H9 (cell line): ENCODE data around the gene CFDP1. TPM values are rescaled to one million over a fixed set of nuclear protein-coding genes. Genes with fewer than 3 reads are reported as not detected.
A peak's percentile ranks its signal among the peaks of the same experiment; 100 is the strongest.
"Not testable (repeated sequence)": the region's sequence is repeated elsewhere in the genome, so short reads cannot be mapped to it uniquely, and the experiment has no call there.

Experiments
- DNase-seq: peaks from one replicate; pipeline ENCODE4 v3.0.0-alpha.2; 2017
- H2AFZ ChIP-seq: one replicate; pipeline ENCODE4 v1.6.1; 2013; ENCODE audit warnings: mild to moderate bottlenecking, low read length, control low read depth, moderate library complexity
- H2AK5ac ChIP-seq: 2 replicates; pipeline ENCODE4 v1.6.1; 2013; ENCODE audit warnings: low read length, control low read depth, mixed read lengths; ENCODE audit not compliant: insufficient read length
- H2BK120ac ChIP-seq: one replicate; pipeline ENCODE4 v1.6.1; 2013; ENCODE audit warnings: low read depth, mild to moderate bottlenecking, low read length, control low read depth, inconsistent platforms; ENCODE audit not compliant: poor library complexity, severe bottlenecking
- H2BK12ac ChIP-seq: 2 replicates; pipeline ENCODE4 v1.6.1; 2013; ENCODE audit warnings: low read length, control low read depth, mixed read lengths, low read depth; ENCODE audit not compliant: insufficient read length
- H2BK15ac ChIP-seq: 2 replicates; pipeline ENCODE4 v1.6.1; 2013; ENCODE audit warnings: low read depth, low read length, control low read depth
- H2BK20ac ChIP-seq: one replicate; pipeline ENCODE4 v1.6.1; 2013; ENCODE audit warnings: low read depth, mild to moderate bottlenecking, low read length, control low read depth, inconsistent platforms; ENCODE audit not compliant: poor library complexity, severe bottlenecking
- H2BK5ac ChIP-seq: 2 replicates; pipeline ENCODE4 v1.6.1; 2013; ENCODE audit warnings: low read length, control low read depth, mixed read lengths; ENCODE audit not compliant: insufficient read length
- H3K14ac ChIP-seq: 2 replicates; pipeline ENCODE4 v1.6.1; 2013; ENCODE audit warnings: low read length, control low read depth; ENCODE audit not compliant: insufficient read depth
- H3K18ac ChIP-seq: 2 replicates; pipeline ENCODE4 v1.6.1; 2013; ENCODE audit warnings: low read depth, mild to moderate bottlenecking, mixed read lengths, low read length, control low read depth; ENCODE audit not compliant: insufficient read length
- H3K23ac ChIP-seq: 2 replicates; pipeline ENCODE4 v1.6.1; 2013; ENCODE audit warnings: low read length, control low read depth, mixed read lengths, low read depth; ENCODE audit not compliant: insufficient read length
- H3K23me2 ChIP-seq: 2 replicates; pipeline ENCODE4 v1.6.1; 2013; ENCODE audit warnings: low read depth, mild to moderate bottlenecking, mixed read lengths, low read length, control low read depth; ENCODE audit not compliant: insufficient read length, poor library complexity, severe bottlenecking
- H3K27ac ChIP-seq: 2 replicates; pipeline ENCODE4 v1.5.1; 2013; ENCODE audit warnings: low read length, control low read depth, mixed read lengths, low read depth; ENCODE audit not compliant: insufficient read length
- H3K27me3 ChIP-seq: 2 replicates; pipeline ENCODE4 v1.6.1; 2013; ENCODE audit warnings: low read length, control low read depth, inconsistent platforms; ENCODE audit not compliant: insufficient read depth
- H3K4ac ChIP-seq: 2 replicates; pipeline ENCODE4 v1.6.1; 2013; ENCODE audit warnings: low read depth, mild to moderate bottlenecking, control low read depth, inconsistent platforms, low read length, moderate library complexity
- H3K4me1 ChIP-seq: 2 replicates; pipeline ENCODE4 v1.6.1; 2013; ENCODE audit warnings: low read length, control low read depth, inconsistent platforms; ENCODE audit not compliant: insufficient read depth
- H3K4me2 ChIP-seq: 2 replicates; pipeline ENCODE4 v1.6.1; 2013; ENCODE audit warnings: low read length, control low read depth, mixed read lengths; ENCODE audit not compliant: insufficient read length, insufficient read depth
- H3K56ac ChIP-seq: 2 replicates; pipeline ENCODE4 v1.6.1; 2013; ENCODE audit warnings: low read depth, mild to moderate bottlenecking, mixed read lengths, low read length, control low read depth; ENCODE audit not compliant: insufficient read length
- H3K79me1 ChIP-seq: 2 replicates; pipeline ENCODE4 v1.6.1; 2013; ENCODE audit warnings: low read depth, mild to moderate bottlenecking, moderate library complexity, low read length, control low read depth, inconsistent platforms; ENCODE audit not compliant: insufficient read depth, poor library complexity, severe bottlenecking
- H3K79me2 ChIP-seq: 2 replicates; pipeline ENCODE4 v1.6.1; 2013; ENCODE audit warnings: low read length, control low read depth, inconsistent platforms; ENCODE audit not compliant: insufficient read depth
- H3K9ac ChIP-seq: 2 replicates; pipeline ENCODE4 v1.6.1; 2013; ENCODE audit warnings: low read length, control low read depth, mixed read lengths; ENCODE audit not compliant: insufficient read length; ENCODE audit errors: extremely low read depth
- H3K9me3 ChIP-seq: one replicate; pipeline ENCODE4 v1.6.1; 2013; ENCODE audit warnings: low read depth, low read length, inconsistent platforms; ENCODE audit not compliant: control insufficient read depth
- H3T11ph ChIP-seq: one replicate; pipeline ENCODE4 v1.6.1; 2013; ENCODE audit warnings: mild to moderate bottlenecking, low read length, control low read depth, inconsistent platforms
- H4K20me1 ChIP-seq: one replicate; pipeline ENCODE4 v1.6.1; 2013; ENCODE audit not compliant: control insufficient read depth, insufficient read length, insufficient read depth
- H4K5ac ChIP-seq: 2 replicates; pipeline ENCODE4 v1.6.1; 2013; ENCODE audit warnings: low read depth, mild to moderate bottlenecking, mixed read lengths, low read length, control low read depth; ENCODE audit not compliant: insufficient read length
- H4K8ac ChIP-seq: replicated peaks from 2 replicates; pipeline ENCODE4 v1.6.1; 2013; ENCODE audit warnings: low read length, control low read depth, mixed read lengths, low read depth; ENCODE audit not compliant: insufficient read length
- H4K91ac ChIP-seq: 2 replicates; pipeline ENCODE4 v1.6.1; 2013; ENCODE audit warnings: low read depth, mild to moderate bottlenecking, moderate library complexity, mixed read lengths, low read length, control low read depth; ENCODE audit not compliant: insufficient read length
- H3K27ac Mint-ChIP-seq, 3 experiments: 2 replicates in 2 of 3; 3 replicates in 1 of 3; pipeline ENCODE4 v1.8.0; 2020 to 2021; ENCODE audit warnings: mixed read lengths in 3 of 3, mild to moderate bottlenecking in 1 of 3, moderate library complexity in 1 of 3
- H3K27me3 Mint-ChIP-seq: 2 replicates; pipeline ENCODE4 v1.8.0; 2021; ENCODE audit warnings: low read depth, mild to moderate bottlenecking, moderate library complexity, mixed read lengths
- H3K36me3 Mint-ChIP-seq, 3 experiments: 2 replicates in 2 of 3; 3 replicates in 1 of 3; pipeline ENCODE4 v1.8.0; 2020 to 2021; ENCODE audit warnings: low read depth in 3 of 3, mixed read lengths in 3 of 3; ENCODE audit not compliant: insufficient read depth in 1 of 3
- H3K4me1 Mint-ChIP-seq, 2 experiments: 2 replicates each; pipeline ENCODE4 v1.8.0; 2020; ENCODE audit warnings: mixed read lengths in 2 of 2
- H3K4me3 Mint-ChIP-seq, 2 experiments: 2 replicates in 1 of 2; 3 replicates in 1 of 2; pipeline ENCODE4 v1.8.0; 2020 to 2021; ENCODE audit warnings: mild to moderate bottlenecking in 2 of 2, mixed read lengths in 2 of 2, moderate library complexity in 1 of 2
- H3K9me3 Mint-ChIP-seq, 2 experiments: 2 replicates in 1 of 2; 3 replicates in 1 of 2; pipeline ENCODE4 v1.8.0; 2020; ENCODE audit warnings: mild to moderate bottlenecking in 2 of 2, mixed read lengths in 2 of 2, moderate library complexity in 1 of 2
- CTCF ChIP-seq: fragments of 200-600 bp; sonication (generic); conservative IDR thresholded peaks from 3 replicates; pipeline ENCODE4 v1.8.0; 2021; ENCODE audit warnings: antibody characterized with exemption, mild to moderate bottlenecking
- WGBS: extraction: QIAGEN DNeasy Blood & Tissue Kit; methylation state at CpG from one replicate; pipeline ENCODE4 v1.1.7; 2013; ENCODE audit warnings: missing lambda C conversion rate, low lambda C conversion rate, mixed read lengths; ENCODE audit not compliant: insufficient read length; ENCODE audit errors: extremely low coverage; 5-methylcytosine and 5-hydroxymethylcytosine counted together
- total RNA-seq: library from RNA; stranded (reverse); gene quantifications from 2 replicates; pipeline ENCODE4 v1.2.1, GENCODE V29; 2021

The CFDP1 gene
- total RNA-seq, 1 experiment from 2014 or later = 89.2 TPM

GRCh38 chr16:75429621-75430403, 3.5 kb downstream of the CFDP1 start:
- peak overlapping the region in 2 of 3 experiments; percentile 24 to 79; a peak in 3 of 7 replicates for H3K27ac Mint-ChIP-seq
- Histone ChIP-seq H3K18ac (no peak overlapping the region), H4K8ac (no peak overlapping the region), H3K4ac (no peak overlapping the region), H4K5ac (no peak overlapping the region), H3K27ac (no peak overlapping the region), H3K9ac (no peak overlapping the region), H3K27me3 (no peaks in the 10 kb centered on the region), H3T11ph (no peak overlapping the region), H2BK120ac (no peak overlapping the region), H2BK15ac (no peak overlapping the region), H3K4me2 (no peak overlapping the region), H3K56ac (no peak overlapping the region), H3K79me1 (peaks cover 6% of the 10 kb centered on the region), H3K4me1 (no peaks in the 10 kb centered on the region; the same call in 1 of the 2 replicates), H3K79me2 (peaks cover 11% of the 10 kb centered on the region; the same call in 1 of the 2 replicates), H2BK20ac (no peak overlapping the region), H4K20me1 (no peaks in the 10 kb centered on the region), H3K9me3 (no peaks in the 10 kb centered on the region), H3K23ac (no peak overlapping the region), H2AFZ (no peak overlapping the region), H4K91ac (no peak overlapping the region), H3K14ac (no peak overlapping the region), H3K23me2 (peaks cover 18% of the 10 kb centered on the region), H2BK12ac (no peak overlapping the region), H2BK5ac (no peak overlapping the region), H2AK5ac (no peak overlapping the region)
- no peaks in the 10 kb centered on the region; a peak in 1 of 5 replicates for H3K9me3 Mint-ChIP-seq
- no peak for DNase-seq
- H3K27me3 Mint-ChIP-seq = peaks cover 2% of the 10 kb centered on the region; the same call in 1 of the 2 replicates
- no peak for TF ChIP-seq CTCF
- peaks cover 19 to 24% (median 20%) of the 10 kb centered on the region in 3 experiments for H3K36me3 Mint-ChIP-seq
- no CpG with 5 or more reads among the region's 11 CpGs for WGBS
- no peak overlapping the region for H3K4me3 Mint-ChIP-seq
- peaks cover 20 to 23% of the 10 kb centered on the region in 2 experiments for H3K4me1 Mint-ChIP-seq

GRCh38 chr16:75426524-75426923, 6.8 kb downstream of the CFDP1 start:
- not testable (repeated sequence) for H3K4me2 ChIP-seq, H2AFZ ChIP-seq, H3K79me1 ChIP-seq, H4K5ac ChIP-seq, H3K9ac ChIP-seq, H2BK15ac ChIP-seq, H3K4ac ChIP-seq, H4K20me1 ChIP-seq, H2AK5ac ChIP-seq, H3K27me3 Mint-ChIP-seq, H2BK5ac ChIP-seq, H3T11ph ChIP-seq, H3K23me2 ChIP-seq, H3K18ac ChIP-seq, H3K56ac ChIP-seq, H3K27me3 ChIP-seq, H3K9me3 Mint-ChIP-seq, H3K4me1 ChIP-seq, H3K27ac ChIP-seq, H2BK12ac ChIP-seq, H2BK120ac ChIP-seq, H2BK20ac ChIP-seq, H3K9me3 ChIP-seq, H3K4me3 Mint-ChIP-seq, H3K14ac ChIP-seq, H3K23ac ChIP-seq, DNase-seq, H4K8ac ChIP-seq, H4K91ac ChIP-seq
- peaks cover 13% of the 10 kb centered on the region; the same call in 1 of the 2 replicates for H3K79me2 ChIP-seq
- peaks cover 12 to 15% of the 10 kb centered on the region in 2 experiments for H3K4me1 Mint-ChIP-seq
- peak overlapping the region in 1 of 3 experiments; percentile 76; a peak in 1 of 7 replicates for H3K27ac Mint-ChIP-seq
- peaks cover 15 to 22% (median 19%) of the 10 kb centered on the region in 3 experiments for H3K36me3 Mint-ChIP-seq
- WGBS = no CpG with 5 or more reads among the region's 2 CpGs
